ENCODE measurements around the gene LRIG2.

Gene LRIG2

GRCh38 chr1:113168946-113169345 lies 95.9 kb downstream of the LRIG2 start:
- DNase-seq (ENCODE audit: low spot score), result no peak

- no peak for DNase-seq (ENCODE audit: low spot score)
Measured at GRCh38 chr1:113169591-113169990, 96.6 kb downstream of the LRIG2 start.

DNA sequence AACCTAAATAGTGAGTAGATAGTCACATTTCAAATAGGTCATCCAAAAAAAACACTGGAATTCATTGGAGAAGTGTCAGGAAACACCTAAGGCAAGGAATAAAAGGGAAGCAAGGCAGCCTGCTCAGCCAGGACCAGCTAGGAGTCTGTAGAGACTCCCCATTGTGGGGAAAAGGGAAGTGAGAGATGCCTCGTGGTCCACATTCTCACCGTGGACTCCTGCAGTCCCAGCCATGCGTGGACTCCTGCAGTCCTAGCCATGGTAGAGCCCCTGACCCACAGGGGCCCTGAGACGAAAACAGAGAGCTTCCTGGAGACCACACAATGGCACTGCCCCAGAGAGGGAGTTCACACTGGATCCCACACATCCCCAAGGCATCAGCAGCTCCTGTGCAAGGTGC lies 97.5 kb downstream of the LRIG2 start:
- DNase-seq (ENCODE audit: low spot score), result no peak

- no peak for DNase-seq (ENCODE audit: low spot score)
Measured at GRCh38 chr1:113178106-113178505, 105.1 kb downstream of the LRIG2 start.

DNA sequence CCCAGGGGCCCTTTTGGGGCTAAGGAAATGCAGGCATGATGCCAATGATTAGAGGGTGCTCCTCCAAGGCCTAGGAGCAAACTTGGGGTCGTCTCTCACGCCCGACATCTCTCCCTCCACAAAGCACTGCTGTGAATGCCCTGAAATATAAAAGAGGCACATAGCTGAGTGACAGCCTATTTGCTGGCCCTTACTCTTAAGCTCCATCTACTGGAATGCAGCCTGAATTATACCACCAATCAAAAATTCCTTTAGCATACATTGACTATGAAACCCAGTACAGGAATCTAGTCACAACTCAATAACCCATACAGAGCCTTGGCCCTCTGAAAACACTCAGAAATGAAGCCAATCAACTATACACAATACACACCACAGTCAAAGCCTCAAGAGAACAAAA lies 105.5 kb downstream of the LRIG2 start:
- no peak for DNase-seq (ENCODE audit: low spot score)
